Measurements from ENCODE around the gene TRIM59. TPM values are rescaled to one million over a fixed set of nuclear protein-coding genes. Genes with fewer than 3 reads are reported as not detected.
"Not testable (repeated sequence)": the region's sequence is repeated elsewhere in the genome, so short reads cannot be mapped to it uniquely, and the experiment has no call there.

Gene TRIM59
- total RNA-seq, 6 experiments from 2014 or later = 30.9 to 50.2 (median 40.7) TPM

GRCh38 chr3:160459450-160459970 lies 9.9 kb upstream of the TRIM59 start:
- Mint-ChIP-seq H3K4me1 (ENCODE audit: low read depth) (peaks cover 13% of the 10 kb centered on the region), H3K36me3 (ENCODE audit: low read depth) (no peaks in the 10 kb centered on the region), H3K4me3 (no peak overlapping the region), H3K27ac (no peak overlapping the region), H3K9me3 (no peaks in the 10 kb centered on the region), H3K27me3 (ENCODE audit: insufficient read depth) (no peaks in the 10 kb centered on the region; the same call in 1 of the 2 replicates)
- no peak for DNase-seq
- no peak for TF ChIP-seq CTCF (IDR thresholded peaks at IDR 0.05)

- TF ChIP-seq CTCF (IDR thresholded peaks at IDR 0.05) = no peak
- no peaks in the 10 kb centered on the region for H3K36me3 Mint-ChIP-seq (ENCODE audit: low read depth)
- no peaks in the 10 kb centered on the region for H3K27me3 Mint-ChIP-seq (ENCODE audit: insufficient read depth)
- H3K4me3 Mint-ChIP-seq = no peak overlapping the region
- no peak for DNase-seq
- H3K4me1 Mint-ChIP-seq (ENCODE audit: low read depth) = peaks cover 13% of the 10 kb centered on the region
- H3K9me3 Mint-ChIP-seq = no peaks in the 10 kb centered on the region
- no peak overlapping the region for H3K27ac Mint-ChIP-seq
Measured at GRCh38 chr3:160458151-160458550, 8.6 kb upstream of the TRIM59 start.

- H3K4me3 Mint-ChIP-seq = no peak overlapping the region
- no peaks in the 10 kb centered on the region for H3K27me3 Mint-ChIP-seq (ENCODE audit: insufficient read depth)
- H3K4me1 Mint-ChIP-seq (ENCODE audit: low read depth) = peaks cover 12% of the 10 kb centered on the region
- no peaks in the 10 kb centered on the region for H3K36me3 Mint-ChIP-seq (ENCODE audit: low read depth)
- H3K27ac Mint-ChIP-seq = no peak overlapping the region
- H3K9me3 Mint-ChIP-seq = no peaks in the 10 kb centered on the region
- no peak for TF ChIP-seq CTCF (IDR thresholded peaks at IDR 0.05)
- no peak for DNase-seq
Measured at GRCh38 chr3:160455846-160456245, 6.3 kb upstream of the TRIM59 start.

- peaks cover 19% of the 10 kb centered on the region for H3K4me1 Mint-ChIP-seq (ENCODE audit: low read depth)
- H3K36me3 Mint-ChIP-seq (ENCODE audit: low read depth) = no peaks in the 10 kb centered on the region
- H3K4me3 Mint-ChIP-seq = no peak overlapping the region
- H3K9me3 Mint-ChIP-seq = no peaks in the 10 kb centered on the region
- no peaks in the 10 kb centered on the region for H3K27me3 Mint-ChIP-seq (ENCODE audit: insufficient read depth)
- H3K27ac Mint-ChIP-seq = no peak overlapping the region
- no peak for DNase-seq
- TF ChIP-seq CTCF (IDR thresholded peaks at IDR 0.05) = no peak
Measured at GRCh38 chr3:160454995-160455394, 5.4 kb upstream of the TRIM59 start.

GRCh38 chr3:160452251-160452650 lies 2.7 kb upstream of the TRIM59 start:
- not testable (repeated sequence) for H3K9me3 Mint-ChIP-seq; H3K4me3 Mint-ChIP-seq; H3K27me3 Mint-ChIP-seq (ENCODE audit: insufficient read depth); DNase-seq; H3K27ac Mint-ChIP-seq
- Mint-ChIP-seq H3K36me3 (ENCODE audit: low read depth) (peaks cover 16% of the 10 kb centered on the region), H3K4me1 (ENCODE audit: low read depth) (peaks cover 36% of the 10 kb centered on the region)

- no peak for TF ChIP-seq CTCF (IDR thresholded peaks at IDR 0.05)
- peak; percentile 26 for DNase-seq
- H3K9me3 Mint-ChIP-seq = no peaks in the 10 kb centered on the region
- H3K4me3 Mint-ChIP-seq = no peak overlapping the region
- no peaks in the 10 kb centered on the region for H3K27me3 Mint-ChIP-seq (ENCODE audit: insufficient read depth)
- peaks cover 22% of the 10 kb centered on the region for H3K36me3 Mint-ChIP-seq (ENCODE audit: low read depth)
- H3K4me1 Mint-ChIP-seq (ENCODE audit: low read depth) = peaks cover 43% of the 10 kb centered on the region
- H3K27ac Mint-ChIP-seq = peak overlapping the region; percentile 97
Measured at GRCh38 chr3:160451602-160452001, 2.0 kb upstream of the TRIM59 start.
